Mesothelial cell of epicardium (in vitro differentiated cells): ENCODE measurements around the gene AHDC1. TPM values are rescaled to one million over a fixed set of nuclear protein-coding genes. Genes with fewer than 3 reads are reported as not detected.
"Not testable (repeated sequence)": the region's sequence is repeated elsewhere in the genome, so short reads cannot be mapped to it uniquely, and the experiment has no call there.

Source experiments
- DNase-seq, 2 experiments: peaks; one replicate each; pipeline ENCODE4 v3.0.0; 2021; ENCODE audit warnings: low spot score in 2 of 2; ENCODE audit not compliant: unreplicated experiment in 2 of 2
- H3K27ac Mint-ChIP-seq: 2 replicates; pipeline ENCODE4 v1.8.0; 2021; ENCODE audit warnings: mixed read lengths
- H3K27me3 Mint-ChIP-seq: 2 replicates; pipeline ENCODE4 v1.8.0; 2021; ENCODE audit warnings: low read depth, mixed read lengths
- H3K36me3 Mint-ChIP-seq: 2 replicates; pipeline ENCODE4 v1.8.0; 2021; ENCODE audit warnings: mixed read lengths
- H3K4me1 Mint-ChIP-seq: 2 replicates; pipeline ENCODE4 v1.8.0; 2021; ENCODE audit warnings: mixed read lengths
- H3K4me3 Mint-ChIP-seq: 2 replicates; pipeline ENCODE4 v1.8.0; 2021; ENCODE audit warnings: mild to moderate bottlenecking, moderate library complexity, mixed read lengths
- H3K9me3 Mint-ChIP-seq: 2 replicates; pipeline ENCODE4 v1.8.0; 2021; ENCODE audit warnings: mixed read lengths
- CTCF ChIP-seq: fragments of 200-600 bp; sonication (generic); IDR thresholded peaks from one replicate; pipeline ENCODE4 v1.5.0; 2021; ENCODE audit warnings: antibody characterized with exemption; ENCODE audit not compliant: unreplicated experiment
- total RNA-seq: library from RNA; stranded (reverse); gene quantifications from 3 replicates; pipeline ENCODE4 v1.2.1, GENCODE V29; 2021

AHDC1 gene
- total RNA-seq, 1 donor from 2014 or later, result 73.5 TPM

DNA sequence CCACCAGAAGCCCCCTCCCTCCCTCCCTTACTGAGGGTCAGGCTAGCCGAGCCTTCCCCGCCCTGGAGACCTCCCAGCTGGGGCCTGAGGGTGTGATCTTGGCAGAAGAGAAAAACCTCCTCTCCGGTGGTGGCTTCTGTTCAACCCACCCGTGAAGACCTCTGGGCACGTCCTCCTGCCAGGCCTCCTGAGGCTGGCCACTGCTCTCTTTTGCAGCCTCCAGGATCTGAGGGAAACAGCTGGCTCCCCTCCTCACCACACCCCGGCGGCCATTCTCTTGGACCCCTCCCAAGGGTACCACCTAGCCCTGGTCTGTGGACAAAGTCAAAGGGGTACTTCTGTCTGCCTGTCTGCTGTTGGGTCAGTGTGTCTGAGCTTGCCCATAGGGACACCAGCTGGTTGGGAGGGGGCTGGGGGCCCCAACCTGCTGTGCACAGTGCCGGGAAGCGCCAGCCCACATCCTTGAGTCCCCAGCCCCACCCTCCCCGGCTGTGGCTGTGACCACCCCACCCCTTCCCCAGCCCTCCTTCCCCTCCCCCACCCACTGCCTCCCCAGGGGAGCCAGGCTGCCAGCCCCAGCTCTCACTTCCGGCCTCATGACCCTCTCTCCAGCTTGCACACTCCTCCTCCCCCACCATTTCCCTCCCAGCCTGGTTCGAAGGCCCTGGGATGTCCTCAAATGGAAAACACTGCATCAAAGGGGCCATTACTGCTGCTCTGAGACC lies 48.1 kb downstream of the AHDC1 start:
- H3K9me3 Mint-ChIP-seq, result no peaks in the 10 kb centered on the region
- peaks cover 15% of the 10 kb centered on the region for H3K36me3 Mint-ChIP-seq
- H3K27ac Mint-ChIP-seq, result peak overlapping the region; percentile 39
- no peak for DNase-seq
- H3K4me1 Mint-ChIP-seq, result peaks cover 28% of the 10 kb centered on the region
- no peak overlapping the region for H3K4me3 Mint-ChIP-seq
- TF ChIP-seq CTCF, result no peak
- no peaks in the 10 kb centered on the region for H3K27me3 Mint-ChIP-seq

- no peak for DNase-seq
- H3K9me3 Mint-ChIP-seq, result no peaks in the 10 kb centered on the region
- H3K4me1 Mint-ChIP-seq, result peaks cover 20% of the 10 kb centered on the region
- no peak overlapping the region for H3K4me3 Mint-ChIP-seq
- H3K27ac Mint-ChIP-seq, result peak overlapping the region; percentile 12
- H3K36me3 Mint-ChIP-seq, result peaks cover 15% of the 10 kb centered on the region
- no peaks in the 10 kb centered on the region for H3K27me3 Mint-ChIP-seq
- TF ChIP-seq CTCF, result no peak
Measured at GRCh38 chr1:27554759-27555699, 48.9 kb downstream of the AHDC1 start.

DNA sequence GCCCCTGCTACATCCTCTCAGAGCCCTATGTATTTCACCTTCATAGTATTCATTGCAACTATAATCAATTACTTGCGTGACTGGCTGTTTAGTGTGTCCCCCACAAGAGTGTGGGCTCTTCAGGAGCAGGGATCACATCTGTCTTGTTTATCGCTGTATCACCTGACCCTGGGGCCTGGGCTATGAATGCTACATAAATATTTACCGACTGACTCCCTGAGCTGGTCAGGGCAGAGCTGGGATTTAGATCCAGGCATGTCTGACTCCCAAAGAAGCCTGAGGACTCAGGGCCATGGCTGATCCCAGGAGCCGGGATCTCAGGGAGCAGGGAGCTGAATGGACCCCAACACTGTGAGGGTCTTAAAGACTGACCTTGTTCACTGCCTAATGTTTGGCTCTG lies 49.7 kb downstream of the AHDC1 start:
- no peak for TF ChIP-seq CTCF
- peak overlapping the region; percentile 1 for H3K27ac Mint-ChIP-seq
- no peak for DNase-seq
- no peaks in the 10 kb centered on the region for H3K9me3 Mint-ChIP-seq
- no peaks in the 10 kb centered on the region for H3K27me3 Mint-ChIP-seq
- no peak overlapping the region for H3K4me3 Mint-ChIP-seq
- H3K4me1 Mint-ChIP-seq, result peaks cover 15% of the 10 kb centered on the region
- peaks cover 15% of the 10 kb centered on the region for H3K36me3 Mint-ChIP-seq

DNA sequence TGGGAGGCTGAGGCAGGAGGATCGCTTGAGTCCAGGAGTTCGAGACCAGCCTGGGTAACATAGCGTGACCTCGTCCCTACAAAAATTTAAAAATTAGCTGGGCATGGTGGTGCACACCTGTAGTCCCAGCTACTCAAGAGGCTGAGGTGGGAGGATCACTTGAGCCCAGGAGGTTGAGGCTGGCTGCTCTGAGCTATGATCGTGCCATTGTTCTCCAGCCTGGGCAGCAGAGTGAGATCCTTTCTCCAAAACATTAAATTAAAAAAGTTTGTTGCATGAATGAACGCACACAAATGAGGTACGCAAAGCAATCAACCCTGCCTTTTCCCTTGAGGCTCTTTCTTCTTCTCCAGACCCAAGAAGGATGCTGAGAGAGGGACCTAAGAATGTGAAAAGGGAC lies 50.1 kb downstream of the AHDC1 start:
- not testable (repeated sequence) for H3K9me3 Mint-ChIP-seq, H3K27me3 Mint-ChIP-seq, H3K4me3 Mint-ChIP-seq, DNase-seq
- Mint-ChIP-seq H3K27ac (peak overlapping the region; percentile 1), H3K36me3 (peaks cover 15% of the 10 kb centered on the region), H3K4me1 (peaks cover 15% of the 10 kb centered on the region)

- Mint-ChIP-seq H3K27me3 (no peaks in the 10 kb centered on the region), H3K27ac (no peak overlapping the region), H3K4me1 (peaks cover 15% of the 10 kb centered on the region), H3K4me3 (no peak overlapping the region), H3K36me3 (peaks cover 18% of the 10 kb centered on the region), H3K9me3 (no peaks in the 10 kb centered on the region)
- TF ChIP-seq CTCF, result no peak
- no peak for DNase-seq
Measured at GRCh38 chr1:27552911-27553420, 51.0 kb downstream of the AHDC1 start.

DNA sequence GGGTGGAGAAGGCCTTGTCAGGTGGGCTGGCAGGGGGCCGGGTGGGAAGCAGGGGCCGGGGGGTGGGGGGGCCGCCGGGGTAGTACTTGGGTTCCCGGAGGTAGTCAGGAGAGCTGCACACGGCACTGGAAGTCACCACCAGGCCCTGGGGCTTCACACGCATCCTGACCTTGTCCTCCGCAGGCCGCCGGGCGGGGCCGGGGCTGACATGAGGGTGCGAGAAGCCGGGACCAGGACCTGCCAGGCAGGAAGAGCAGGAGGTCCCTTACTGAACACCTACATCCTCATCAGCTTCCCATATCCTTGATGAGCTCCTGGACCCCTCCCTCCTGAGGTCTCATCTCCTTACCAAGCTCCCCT lies 52.0 kb downstream of the AHDC1 start:
- Mint-ChIP-seq H3K27me3 (no peaks in the 10 kb centered on the region), H3K4me1 (peaks cover 7% of the 10 kb centered on the region), H3K36me3 (peaks cover 20% of the 10 kb centered on the region), H3K27ac (no peak overlapping the region), H3K4me3 (no peak overlapping the region), H3K9me3 (no peaks in the 10 kb centered on the region)
- no peak for TF ChIP-seq CTCF
- no peak for DNase-seq
